A549 (cell line): ENCODE results near the gene MYRF.

Experiments used
- CHD2 ChIP-seq: fragments of 150-350 bp; IDR thresholded peaks from 2 replicates; pipeline ENCODE4 v1.6.1; 2014; ENCODE audit warnings: low read length; ENCODE audit not compliant: partially characterized antibody
- POLR2A ChIP-seq: IDR thresholded peaks from 2 replicates; pipeline ENCODE4 v1.6.1; 2012; ENCODE audit warnings: mild to moderate bottlenecking, low read length
- RAD21 ChIP-seq, 2 experiments: fragments of >200 bp in 1 of 2; sonication (Bioruptor Twin) in 1 of 2; formaldehyde crosslinking in 1 of 2; IDR thresholded peaks in 1 of 2; conservative IDR thresholded peaks in 1 of 2; 2 replicates in 1 of 2; 3 replicates in 1 of 2; pipeline ENCODE4 v1.6.1; 2012 to 2018; ENCODE audit warnings: inconsistent platforms in 1 of 2
- TF ChIP-seq, protein P1 (sequence below): fragments of >200 bp; sonication (Bioruptor Twin); formaldehyde crosslinking; IDR thresholded peaks from 3 replicates; pipeline ENCODE4 v1.5.1; 2016
- TF ChIP-seq, protein P2 (sequence below): fragments of 450-650 bp; IDR thresholded peaks from 2 replicates; pipeline ENCODE4 v1.6.1; 2014; ENCODE audit warnings: antibody characterized with exemption

DNA sequence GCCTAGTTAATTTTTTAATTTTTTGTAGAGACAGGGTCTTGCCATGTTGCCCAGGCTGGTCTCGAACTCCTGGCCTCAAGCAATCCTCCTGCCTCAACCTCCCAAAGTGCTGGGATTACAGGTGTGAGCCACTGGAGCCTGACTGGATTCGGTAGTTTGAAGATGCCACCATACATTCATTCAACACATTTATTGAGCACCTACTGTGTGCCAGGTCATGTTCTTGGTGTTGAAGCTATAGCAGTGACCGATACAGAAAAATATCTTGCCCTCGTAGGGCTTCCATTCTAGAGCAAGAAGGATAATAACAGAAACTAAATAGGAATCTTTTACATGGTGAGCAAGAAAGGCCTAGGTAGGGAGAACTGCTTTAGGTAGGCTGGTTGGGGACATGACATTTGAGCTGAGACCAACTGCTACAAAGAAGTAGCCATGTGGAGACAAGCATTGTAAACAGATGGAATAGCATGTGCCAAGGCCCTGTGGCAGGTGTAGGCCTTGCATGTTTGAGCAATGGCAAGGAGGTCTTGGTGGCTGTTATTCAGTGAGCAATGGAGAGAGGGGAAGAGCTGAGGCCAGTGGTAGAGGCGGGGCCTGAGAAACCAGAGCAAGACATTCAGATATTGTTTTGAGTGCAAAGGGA is 1.7 kb upstream of the MYRF start:
- TF ChIP-seq, protein P1, sequence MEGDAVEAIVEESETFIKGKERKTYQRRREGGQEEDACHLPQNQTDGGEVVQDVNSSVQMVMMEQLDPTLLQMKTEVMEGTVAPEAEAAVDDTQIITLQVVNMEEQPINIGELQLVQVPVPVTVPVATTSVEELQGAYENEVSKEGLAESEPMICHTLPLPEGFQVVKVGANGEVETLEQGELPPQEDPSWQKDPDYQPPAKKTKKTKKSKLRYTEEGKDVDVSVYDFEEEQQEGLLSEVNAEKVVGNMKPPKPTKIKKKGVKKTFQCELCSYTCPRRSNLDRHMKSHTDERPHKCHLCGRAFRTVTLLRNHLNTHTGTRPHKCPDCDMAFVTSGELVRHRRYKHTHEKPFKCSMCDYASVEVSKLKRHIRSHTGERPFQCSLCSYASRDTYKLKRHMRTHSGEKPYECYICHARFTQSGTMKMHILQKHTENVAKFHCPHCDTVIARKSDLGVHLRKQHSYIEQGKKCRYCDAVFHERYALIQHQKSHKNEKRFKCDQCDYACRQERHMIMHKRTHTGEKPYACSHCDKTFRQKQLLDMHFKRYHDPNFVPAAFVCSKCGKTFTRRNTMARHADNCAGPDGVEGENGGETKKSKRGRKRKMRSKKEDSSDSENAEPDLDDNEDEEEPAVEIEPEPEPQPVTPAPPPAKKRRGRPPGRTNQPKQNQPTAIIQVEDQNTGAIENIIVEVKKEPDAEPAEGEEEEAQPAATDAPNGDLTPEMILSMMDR, result no peak
- no peak for TF ChIP-seq RAD21 (conservative IDR thresholded peaks at IDR 0.05 in 1 of 2, IDR thresholded peaks at IDR 0.05 in 1 of 2)
- TF ChIP-seq, protein P2, sequence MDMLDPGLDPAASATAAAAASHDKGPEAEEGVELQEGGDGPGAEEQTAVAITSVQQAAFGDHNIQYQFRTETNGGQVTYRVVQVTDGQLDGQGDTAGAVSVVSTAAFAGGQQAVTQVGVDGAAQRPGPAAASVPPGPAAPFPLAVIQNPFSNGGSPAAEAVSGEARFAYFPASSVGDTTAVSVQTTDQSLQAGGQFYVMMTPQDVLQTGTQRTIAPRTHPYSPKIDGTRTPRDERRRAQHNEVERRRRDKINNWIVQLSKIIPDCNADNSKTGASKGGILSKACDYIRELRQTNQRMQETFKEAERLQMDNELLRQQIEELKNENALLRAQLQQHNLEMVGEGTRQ, result no peak
- no peak for TF ChIP-seq CHD2
- TF ChIP-seq POLR2A, result no peak
